ENCODE data around the gene MAGI1.

GRCh38 chr3:65676580-65676979 is 362.1 kb downstream of the MAGI1 start:
- TF ChIP-seq POLR2A (IDR thresholded peaks at IDR 0.05) (no peak), POLR2AphosphoS5 (IDR thresholded peaks at IDR 0.05) (no peak)
- TF ChIP-seq, protein P1, sequence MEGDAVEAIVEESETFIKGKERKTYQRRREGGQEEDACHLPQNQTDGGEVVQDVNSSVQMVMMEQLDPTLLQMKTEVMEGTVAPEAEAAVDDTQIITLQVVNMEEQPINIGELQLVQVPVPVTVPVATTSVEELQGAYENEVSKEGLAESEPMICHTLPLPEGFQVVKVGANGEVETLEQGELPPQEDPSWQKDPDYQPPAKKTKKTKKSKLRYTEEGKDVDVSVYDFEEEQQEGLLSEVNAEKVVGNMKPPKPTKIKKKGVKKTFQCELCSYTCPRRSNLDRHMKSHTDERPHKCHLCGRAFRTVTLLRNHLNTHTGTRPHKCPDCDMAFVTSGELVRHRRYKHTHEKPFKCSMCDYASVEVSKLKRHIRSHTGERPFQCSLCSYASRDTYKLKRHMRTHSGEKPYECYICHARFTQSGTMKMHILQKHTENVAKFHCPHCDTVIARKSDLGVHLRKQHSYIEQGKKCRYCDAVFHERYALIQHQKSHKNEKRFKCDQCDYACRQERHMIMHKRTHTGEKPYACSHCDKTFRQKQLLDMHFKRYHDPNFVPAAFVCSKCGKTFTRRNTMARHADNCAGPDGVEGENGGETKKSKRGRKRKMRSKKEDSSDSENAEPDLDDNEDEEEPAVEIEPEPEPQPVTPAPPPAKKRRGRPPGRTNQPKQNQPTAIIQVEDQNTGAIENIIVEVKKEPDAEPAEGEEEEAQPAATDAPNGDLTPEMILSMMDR (IDR thresholded peaks at IDR 0.05), result no peak

Data from prostate gland (tissue), 2 donors.